HG02981 (cell line): ENCODE measurements around the gene AP3D1.

Source experiments
- ATAC-seq: cut with Tn5 transposase; IDR thresholded peaks from one replicate; pipeline ENCODE4 v1.9.1; 2021; ENCODE audit warnings: mild to moderate bottlenecking, moderate library complexity; ENCODE audit not compliant: unreplicated experiment

AP3D1 gene

DNA sequence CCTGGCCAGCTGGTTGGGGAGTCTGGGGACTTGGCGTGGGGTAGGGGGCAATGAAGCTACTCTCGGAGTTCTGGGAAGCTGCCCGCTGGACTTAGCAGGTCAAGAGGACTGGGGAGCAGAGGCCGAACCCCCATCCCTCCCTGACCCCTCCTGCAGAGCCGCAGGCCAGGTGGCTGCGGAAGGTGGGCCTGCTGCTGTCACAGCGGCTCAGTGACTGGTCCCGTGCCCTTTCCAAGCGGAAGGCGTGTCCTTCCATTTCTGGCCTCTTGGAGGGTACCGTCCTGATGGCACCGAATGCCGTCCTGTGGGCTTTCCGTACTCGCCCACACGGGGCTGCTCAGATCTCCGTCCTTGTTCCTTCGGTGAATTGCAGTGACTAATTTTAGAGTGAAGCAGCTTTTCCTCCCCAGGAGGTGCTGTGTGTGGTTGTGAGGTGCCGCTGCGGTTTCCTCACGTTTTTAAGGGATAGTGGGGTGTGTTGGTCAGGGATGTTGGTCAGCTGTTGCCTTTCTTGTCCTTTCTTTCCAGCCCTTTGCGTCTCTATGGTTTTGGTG is 33.1 kb upstream of the AP3D1 start:
- ATAC-seq: no peak

DNA sequence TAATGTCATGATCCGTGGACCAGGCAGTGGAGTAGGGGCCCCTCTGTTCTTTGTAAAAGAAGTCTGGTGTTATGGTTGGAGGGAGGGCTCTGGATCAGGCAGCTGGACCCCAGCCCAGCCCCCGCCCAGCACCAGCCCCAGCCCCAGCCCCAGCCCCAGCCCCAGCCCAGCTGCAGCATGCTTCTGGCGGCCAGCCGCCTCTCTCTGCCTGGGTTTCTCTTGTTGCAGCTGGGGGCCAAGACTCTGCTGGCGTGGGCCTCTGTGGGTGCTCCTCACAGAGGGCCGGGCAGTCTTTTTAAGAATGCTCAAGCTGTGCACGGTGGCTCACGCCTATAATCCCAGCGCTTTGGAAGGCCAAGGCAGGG is 30.2 kb upstream of the AP3D1 start:
- no peak for ATAC-seq

DNA sequence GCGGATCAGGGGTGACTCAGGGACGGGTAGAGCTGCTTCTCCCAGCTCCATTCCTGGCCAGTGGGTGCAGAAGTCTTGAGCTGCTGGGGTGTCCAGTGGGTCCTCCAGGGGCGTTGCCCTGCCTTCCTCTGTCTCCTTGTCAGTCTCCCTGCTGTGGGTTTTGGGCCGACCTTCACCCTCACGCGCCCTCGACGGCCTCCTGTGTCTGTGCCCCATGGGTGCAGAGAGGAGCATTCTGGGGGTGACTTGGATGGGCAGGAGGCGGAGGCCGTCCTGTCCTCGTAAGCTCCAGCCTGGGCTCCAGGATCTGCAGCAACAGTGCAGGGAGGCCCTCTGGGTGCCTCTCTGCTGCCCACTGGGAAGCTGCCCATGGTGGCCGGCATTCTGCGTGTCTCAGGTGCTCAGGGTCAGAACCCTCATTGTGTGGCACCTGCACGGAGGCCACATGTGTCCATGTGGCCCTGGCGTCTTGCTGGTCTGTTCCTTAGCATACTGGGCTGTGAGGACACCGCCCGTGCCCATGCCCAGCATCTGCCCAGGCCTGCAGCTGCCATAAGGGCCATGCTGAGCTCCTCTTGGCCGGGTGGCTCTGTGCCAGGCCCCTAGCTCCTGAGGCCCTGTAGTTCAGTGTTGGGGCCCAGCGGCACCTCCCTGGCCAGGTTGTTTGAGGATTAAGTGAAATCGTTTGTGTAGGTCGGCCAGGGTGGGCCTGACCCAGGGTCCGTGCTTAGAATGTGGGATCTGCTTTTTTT is 29.7 kb upstream of the AP3D1 start:
- no peak for ATAC-seq

DNA sequence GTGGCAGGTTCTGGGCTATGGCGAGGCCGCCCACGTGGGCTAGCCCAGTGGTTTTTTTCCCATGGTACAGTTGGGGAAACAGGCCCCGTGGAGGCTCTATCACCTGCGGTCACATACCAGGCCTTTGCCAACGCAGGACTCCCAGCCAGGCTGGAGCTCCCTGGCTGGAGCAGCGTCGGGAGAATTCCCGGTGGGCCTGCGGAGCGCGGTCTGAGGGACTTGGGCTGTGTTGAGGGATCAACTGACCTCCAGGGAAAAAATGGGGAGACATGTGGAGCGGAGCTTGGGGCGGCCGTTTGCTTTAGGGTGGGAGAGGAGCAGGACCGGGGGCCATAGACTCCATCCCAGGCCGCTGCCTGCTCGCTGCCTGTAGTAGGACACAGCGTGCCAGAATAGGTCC is 28.7 kb upstream of the AP3D1 start:
- no peak for ATAC-seq

- no peak for ATAC-seq
Observed at GRCh38 chr19:2179095-2179494, 27.7 kb upstream of the AP3D1 start.

DNA sequence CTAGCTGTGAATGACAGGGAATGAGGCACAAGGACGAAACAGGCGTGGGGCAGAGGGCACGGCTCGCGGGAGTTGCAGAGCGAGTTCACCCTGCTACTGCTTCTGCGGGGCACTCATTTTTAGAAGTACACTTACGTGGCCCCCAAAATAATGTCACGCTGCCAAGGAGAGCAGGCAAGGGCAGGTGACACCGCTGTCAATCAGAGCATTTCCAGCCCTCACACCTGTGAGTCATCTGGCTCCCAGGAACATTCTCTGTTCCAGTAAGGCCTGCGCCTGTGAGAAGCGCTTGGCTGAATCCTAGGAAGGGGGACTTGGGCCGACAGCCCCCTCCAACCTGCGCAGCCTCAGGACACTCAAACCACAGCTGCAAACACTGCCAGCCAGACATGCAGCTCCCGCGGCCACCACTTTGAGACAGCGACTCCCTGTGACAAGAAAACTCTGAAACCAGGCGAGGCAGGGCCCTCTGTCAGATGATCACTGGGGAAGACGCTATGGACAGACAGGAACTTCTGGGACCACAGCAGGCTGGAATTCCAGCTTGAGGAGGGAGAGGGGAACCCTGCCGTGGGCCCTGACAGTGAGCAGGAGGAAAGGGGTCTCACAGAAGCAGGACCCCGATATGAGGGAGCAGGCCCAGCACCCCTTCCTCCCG is 25.1 kb upstream of the AP3D1 start:
- no peak for ATAC-seq

GRCh38 chr19:2175742-2176141 is 24.4 kb upstream of the AP3D1 start:
- no peak for ATAC-seq

- ATAC-seq: no peak
Observed at GRCh38 chr19:2173767-2174577, 22.6 kb upstream of the AP3D1 start.

DNA sequence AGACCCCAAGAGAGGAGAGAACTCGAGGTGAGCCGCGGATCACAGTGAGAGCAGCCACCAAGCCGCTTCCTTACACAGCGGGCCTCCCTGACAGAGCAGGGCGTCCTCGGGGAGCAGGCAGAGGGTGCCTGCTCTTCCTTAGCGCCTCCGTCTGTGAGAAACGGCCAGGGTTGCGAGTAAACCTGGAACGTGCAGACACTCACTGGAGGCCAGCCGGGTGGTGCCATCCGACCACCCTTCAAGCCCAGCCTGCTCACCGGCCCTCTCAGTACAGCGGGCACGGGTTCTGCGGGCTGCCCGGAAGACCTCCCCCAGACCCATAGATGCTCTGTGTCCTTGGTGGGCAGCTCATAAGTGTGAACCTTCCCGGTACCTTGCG is 22.0 kb upstream of the AP3D1 start:
- ATAC-seq: no peak

- peak; percentile 41 for ATAC-seq
Observed at GRCh38 chr19:2171349-2172145, 20.2 kb upstream of the AP3D1 start.

GRCh38 chr19:2170987-2171348 is 19.6 kb upstream of the AP3D1 start:
- no peak for ATAC-seq

DNA sequence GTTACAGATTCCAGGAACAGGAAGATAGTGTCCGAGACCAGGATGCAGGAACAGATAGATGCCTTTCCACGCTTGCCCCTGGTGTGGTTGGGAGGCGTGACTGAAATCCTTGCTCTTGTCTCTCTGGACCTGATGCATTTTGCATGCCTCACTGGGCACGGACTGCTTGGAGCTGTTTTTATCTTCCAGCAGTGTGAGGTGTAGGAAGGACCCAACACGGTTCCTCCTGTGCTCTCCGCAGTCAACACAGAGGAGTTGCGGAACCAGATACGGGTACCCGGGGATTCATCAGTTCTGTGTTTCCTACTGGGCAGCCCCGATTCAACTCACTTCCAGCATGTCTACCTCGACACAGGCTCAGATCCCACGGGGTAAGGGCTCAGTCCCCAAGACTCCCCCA is 18.9 kb upstream of the AP3D1 start:
- ATAC-seq: no peak

- peak; percentile 41 for ATAC-seq
Observed at GRCh38 chr19:2168619-2169424, 17.5 kb upstream of the AP3D1 start.

DNA sequence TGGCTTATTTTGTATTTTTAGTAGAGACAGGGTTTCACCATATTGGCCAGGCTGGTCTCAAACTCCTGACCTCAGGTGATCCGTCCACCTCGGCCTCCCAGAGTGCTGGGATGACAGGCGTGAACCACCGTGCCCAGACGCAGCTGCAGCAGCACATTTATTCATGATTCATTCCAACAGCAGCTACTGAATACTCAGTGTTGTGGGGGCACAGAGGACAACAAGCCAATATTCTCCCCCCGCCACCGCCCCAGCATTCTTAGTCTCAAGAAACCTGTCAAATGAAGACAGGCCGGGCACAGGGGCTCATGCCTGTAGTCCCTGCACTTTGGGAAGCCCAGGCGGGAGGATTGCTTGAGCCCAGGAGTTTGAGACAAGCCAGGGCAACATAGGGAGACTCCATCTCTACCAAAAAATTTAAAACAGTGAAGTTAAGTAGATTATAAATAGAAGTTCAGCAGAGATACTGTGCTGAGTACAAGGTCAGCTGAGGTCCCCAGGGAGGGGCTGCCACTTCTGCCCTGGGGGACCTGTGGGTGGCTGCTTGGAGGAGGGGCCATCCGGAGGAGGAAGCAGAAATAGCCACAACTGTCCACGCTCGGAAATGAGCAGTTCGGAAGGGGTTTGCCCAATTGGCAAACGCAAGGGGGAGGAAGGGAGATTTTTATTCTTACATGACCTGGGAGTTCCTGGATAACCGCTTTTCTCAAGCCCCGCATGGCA is 16.7 kb upstream of the AP3D1 start:
- ATAC-seq: no peak

DNA sequence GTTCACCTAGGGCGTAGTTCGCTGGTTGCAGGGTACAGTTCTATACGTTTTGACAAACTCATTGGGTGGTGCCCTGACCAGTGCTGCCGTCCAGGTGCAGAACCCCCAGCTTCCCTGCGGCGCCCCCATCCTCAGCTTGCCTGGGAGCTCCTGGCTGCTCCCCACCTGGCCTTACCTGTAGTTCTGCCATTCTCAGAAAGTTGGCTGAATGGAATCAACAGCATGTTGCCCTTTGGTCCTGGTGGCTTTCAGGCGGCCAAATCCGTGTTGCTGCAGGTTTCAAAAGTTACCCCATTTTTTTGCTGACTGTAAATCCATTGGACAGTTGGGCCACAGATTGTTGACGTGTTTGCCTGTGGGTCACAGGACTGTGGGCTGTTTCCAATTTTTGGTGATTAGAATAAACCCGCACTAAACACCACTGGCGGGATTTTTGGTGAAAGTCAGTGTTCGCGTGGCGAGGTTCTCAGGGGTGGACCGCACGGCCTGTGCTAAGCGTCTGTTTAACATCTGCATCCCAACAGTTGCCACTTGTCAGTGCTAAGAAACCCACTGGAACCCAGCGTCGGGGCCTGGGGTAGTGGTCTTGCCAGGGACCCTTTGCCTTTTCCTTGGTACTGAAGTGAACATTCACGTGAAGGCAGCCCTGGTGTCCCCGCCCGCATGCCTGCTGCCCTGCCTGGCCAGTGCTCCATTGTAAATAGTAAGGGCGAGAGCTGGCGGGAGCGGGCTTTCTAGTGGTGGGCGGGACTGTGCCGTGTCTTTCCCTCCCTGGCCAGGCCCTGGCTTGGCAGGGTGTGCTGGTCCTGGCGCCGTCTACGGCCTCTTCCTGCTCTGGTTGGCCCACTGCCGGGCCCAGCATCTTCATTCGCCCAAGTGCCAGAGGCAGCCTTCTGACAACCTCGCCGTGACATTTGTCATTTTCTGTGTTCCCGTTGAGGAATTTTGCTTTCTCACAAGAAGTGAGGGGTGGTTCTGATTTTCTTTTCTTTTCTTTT is 15.7 kb upstream of the AP3D1 start:
- no peak for ATAC-seq

- no peak for ATAC-seq
Observed at GRCh38 chr19:2164020-2164998, 12.9 kb upstream of the AP3D1 start.

DNA sequence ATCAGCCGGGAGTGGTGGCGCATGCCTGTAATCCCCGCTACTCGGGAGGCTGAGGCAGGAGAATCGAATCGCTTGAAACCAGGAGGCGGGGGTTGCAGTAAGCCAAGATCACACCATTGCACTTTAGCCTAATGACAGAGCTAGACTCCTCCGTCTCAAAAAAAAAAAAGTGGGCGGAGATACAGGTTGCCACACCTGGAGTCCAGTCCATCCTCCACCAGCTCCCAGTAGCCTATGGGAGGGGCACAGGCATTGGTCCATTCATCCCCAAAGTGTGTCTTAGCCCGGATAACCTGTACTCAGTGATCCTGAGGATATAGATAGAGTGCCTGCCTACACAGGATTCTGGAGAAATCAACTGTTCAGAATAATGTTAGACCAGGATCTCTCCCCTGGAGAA is 9.0 kb upstream of the AP3D1 start:
- ATAC-seq: no peak
